Dendritic cell treated with granulocyte-macrophage colony-stimulating factor and Interleukin-4, amounts not matched to agents 40 ng/mL and 50 ng/mL, for 4 days (primary cell): ENCODE data around the gene PIEZO2.
"Not testable (repeated sequence)": the region's sequence is repeated elsewhere in the genome, so short reads cannot be mapped to it uniquely, and the experiment has no call there.

Experiments used
- H3K27ac Mint-ChIP-seq: one replicate; pipeline ENCODE4 v1.8.0; 2022; ENCODE audit warnings: mild to moderate bottlenecking, mixed read lengths
- H3K27me3 Mint-ChIP-seq: one replicate; pipeline ENCODE4 v1.8.0; 2022; ENCODE audit warnings: mild to moderate bottlenecking, mixed read lengths
- H3K36me3 Mint-ChIP-seq: one replicate; pipeline ENCODE4 v1.8.0; 2022; ENCODE audit warnings: low read depth, mixed read lengths
- H3K4me1 Mint-ChIP-seq: one replicate; pipeline ENCODE4 v1.8.0; 2022; ENCODE audit warnings: low read depth, mixed read lengths
- H3K4me3 Mint-ChIP-seq: one replicate; pipeline ENCODE4 v1.8.0; 2022; ENCODE audit warnings: mild to moderate bottlenecking, moderate library complexity, mixed read lengths
- H3K9me3 Mint-ChIP-seq: one replicate; pipeline ENCODE4 v1.8.0; 2022; ENCODE audit warnings: mixed read lengths
- intact Hi-C: fragments of 100-400 bp; cut with micrococcal nuclease; formaldehyde crosslinking; loops from one replicate; pipeline ENCODE4 v1.15.0; 2022

Gene PIEZO2

GRCh38 chr18:10644003-10644402, 505.4 kb downstream of the PIEZO2 start:
- H3K27ac Mint-ChIP-seq, intact Hi-C loops, H3K9me3 Mint-ChIP-seq, H3K4me1 Mint-ChIP-seq, H3K4me3 Mint-ChIP-seq, H3K36me3 Mint-ChIP-seq, H3K27me3 Mint-ChIP-seq: not testable (repeated sequence)

DNA sequence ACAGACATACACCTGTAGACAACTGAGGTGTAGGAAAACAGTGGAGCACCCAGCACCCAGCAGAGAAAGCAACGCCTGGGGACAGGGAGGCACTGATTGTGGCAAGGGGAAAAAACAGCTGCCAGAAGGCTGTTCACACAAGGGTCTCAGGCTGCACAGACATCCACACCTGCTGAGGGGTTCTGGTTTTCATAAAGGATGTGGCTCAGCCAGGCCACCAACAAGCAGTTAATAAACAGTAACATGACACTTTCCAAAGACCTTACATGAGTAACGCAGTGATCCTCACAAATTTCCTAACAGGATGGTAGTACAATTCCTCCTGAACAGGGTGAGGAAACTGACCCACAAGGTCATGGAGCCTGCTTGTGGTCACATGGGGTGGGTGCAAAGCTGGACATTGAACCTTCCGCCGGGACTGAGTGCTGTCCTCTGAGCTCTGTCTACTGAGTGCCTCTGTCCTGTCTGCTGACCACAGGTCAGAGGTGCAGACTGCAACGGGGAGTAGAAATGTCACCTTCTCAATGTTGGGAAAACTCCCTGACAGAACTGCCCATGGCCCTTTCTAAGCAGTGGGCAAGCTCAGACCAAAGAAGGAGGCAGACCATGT, 506.3 kb downstream of the PIEZO2 start:
- H3K4me3 Mint-ChIP-seq, H3K36me3 Mint-ChIP-seq, H3K4me1 Mint-ChIP-seq, H3K9me3 Mint-ChIP-seq, H3K27ac Mint-ChIP-seq, intact Hi-C loops, H3K27me3 Mint-ChIP-seq: not testable (repeated sequence)

GRCh38 chr18:10638539-10638885, 510.9 kb downstream of the PIEZO2 start:
- intact Hi-C loops, H3K27me3 Mint-ChIP-seq, H3K36me3 Mint-ChIP-seq, H3K4me1 Mint-ChIP-seq, H3K4me3 Mint-ChIP-seq, H3K9me3 Mint-ChIP-seq, H3K27ac Mint-ChIP-seq: not testable (repeated sequence)

GRCh38 chr18:10637858-10638538, 511.4 kb downstream of the PIEZO2 start:
- intact Hi-C loops, H3K4me1 Mint-ChIP-seq, H3K36me3 Mint-ChIP-seq, H3K4me3 Mint-ChIP-seq, H3K27ac Mint-ChIP-seq, H3K27me3 Mint-ChIP-seq, H3K9me3 Mint-ChIP-seq: not testable (repeated sequence)

DNA sequence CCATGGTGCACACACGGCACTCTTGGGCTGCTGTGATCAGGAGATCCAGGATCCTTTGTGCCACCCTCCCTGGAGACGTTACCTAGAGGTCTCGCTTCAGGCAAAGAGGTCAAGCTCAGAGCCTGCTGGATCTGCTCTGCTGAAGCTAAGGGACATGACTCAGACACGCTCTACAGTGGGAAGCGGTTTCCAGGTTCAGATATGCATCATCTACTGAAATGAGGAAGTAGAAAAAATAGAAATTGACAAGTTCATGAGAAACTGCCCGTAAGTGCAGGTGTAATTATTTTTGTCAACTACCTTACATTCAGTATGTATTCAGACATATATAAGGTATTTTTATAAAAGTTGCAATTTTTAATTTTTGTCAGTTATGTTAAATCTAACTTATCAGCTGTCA, 520.3 kb downstream of the PIEZO2 start:
- H3K4me1 Mint-ChIP-seq: peaks cover 14% of the 10 kb centered on the region
- not testable (repeated sequence) for H3K27ac Mint-ChIP-seq, H3K9me3 Mint-ChIP-seq

DNA sequence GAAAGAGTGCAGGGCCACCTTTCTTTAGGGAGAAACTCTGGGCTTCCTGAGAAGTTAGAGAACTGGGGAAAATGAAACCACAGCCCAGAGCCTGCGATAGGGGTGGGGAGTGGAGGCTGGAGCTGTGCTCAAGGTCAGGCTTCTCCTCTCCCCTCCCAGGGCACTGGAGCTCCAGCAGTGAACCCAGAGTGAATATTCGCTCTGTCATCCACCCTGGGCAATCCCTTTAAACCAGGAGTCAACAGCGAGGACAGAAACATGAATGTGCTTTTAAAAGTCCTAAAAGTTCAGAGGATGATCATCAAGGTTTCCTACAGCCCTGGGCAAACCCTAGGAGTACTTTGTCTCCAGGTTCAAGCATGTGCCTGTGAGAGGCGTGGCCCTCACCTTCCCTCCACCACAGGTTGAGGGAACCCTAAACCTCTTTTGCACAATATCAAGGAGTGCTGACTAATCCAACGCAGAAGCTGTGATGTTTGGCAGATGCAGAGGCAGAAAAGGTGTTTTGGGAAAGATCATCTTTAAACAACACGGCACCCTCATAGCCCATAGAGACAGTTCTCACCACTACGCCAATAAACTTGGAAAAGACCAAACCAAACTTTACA, 522.7 kb downstream of the PIEZO2 start:
- H3K27me3 Mint-ChIP-seq, intact Hi-C loops, H3K36me3 Mint-ChIP-seq, H3K27ac Mint-ChIP-seq, H3K9me3 Mint-ChIP-seq, H3K4me3 Mint-ChIP-seq: not testable (repeated sequence)
- H3K4me1 Mint-ChIP-seq: peaks cover 14% of the 10 kb centered on the region

More for the DNA sequence above, 520.3 kb downstream of the PIEZO2 start:
- H3K36me3 Mint-ChIP-seq, H3K27me3 Mint-ChIP-seq, intact Hi-C loops, H3K4me3 Mint-ChIP-seq: not testable (repeated sequence)

DNA sequence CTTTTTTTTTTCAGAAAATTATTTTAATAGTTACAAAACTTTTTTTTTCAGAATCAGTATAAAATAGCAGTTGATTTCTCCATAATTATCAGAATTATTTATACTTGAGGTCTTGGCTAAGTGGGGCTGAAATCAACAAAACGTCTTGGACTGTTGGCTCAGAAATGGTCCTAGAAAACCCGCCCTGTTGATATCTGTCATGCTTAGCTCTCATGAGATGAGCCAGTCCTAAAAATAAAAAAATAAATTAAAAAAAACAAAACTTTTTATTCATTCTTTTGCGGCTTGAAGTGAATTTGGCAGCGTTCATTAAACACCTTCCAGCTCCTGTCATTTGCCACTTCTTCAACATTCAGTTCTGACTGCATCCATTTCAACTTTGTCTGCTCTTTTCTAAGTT, 525.8 kb downstream of the PIEZO2 start:
- H3K36me3 Mint-ChIP-seq, intact Hi-C loops, H3K27me3 Mint-ChIP-seq, H3K4me3 Mint-ChIP-seq, H3K9me3 Mint-ChIP-seq, H3K27ac Mint-ChIP-seq: not testable (repeated sequence)
- H3K4me1 Mint-ChIP-seq: peaks cover 20% of the 10 kb centered on the region

DNA sequence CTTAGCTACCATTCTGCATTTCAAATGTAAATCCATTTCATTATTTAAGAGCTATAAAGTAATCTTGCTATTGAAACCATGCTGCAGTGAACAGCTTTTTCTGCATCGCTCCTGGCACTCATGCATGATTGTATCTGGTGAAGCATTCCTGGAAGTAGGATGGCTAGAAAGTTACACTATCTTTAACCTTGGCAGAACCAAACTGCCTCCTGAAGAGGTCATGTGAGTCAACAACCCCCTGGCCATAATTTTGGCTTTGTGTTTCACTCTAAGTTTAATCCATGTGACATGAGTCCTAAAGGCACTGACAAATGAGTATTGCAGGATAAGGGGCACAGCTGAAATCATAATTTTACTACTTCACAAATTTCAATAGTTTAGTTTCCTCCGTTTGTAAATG, 526.4 kb downstream of the PIEZO2 start:
- H3K36me3 Mint-ChIP-seq, H3K4me3 Mint-ChIP-seq, H3K27ac Mint-ChIP-seq, intact Hi-C loops, H3K9me3 Mint-ChIP-seq, H3K27me3 Mint-ChIP-seq: not testable (repeated sequence)
- H3K4me1 Mint-ChIP-seq: peaks cover 20% of the 10 kb centered on the region

DNA sequence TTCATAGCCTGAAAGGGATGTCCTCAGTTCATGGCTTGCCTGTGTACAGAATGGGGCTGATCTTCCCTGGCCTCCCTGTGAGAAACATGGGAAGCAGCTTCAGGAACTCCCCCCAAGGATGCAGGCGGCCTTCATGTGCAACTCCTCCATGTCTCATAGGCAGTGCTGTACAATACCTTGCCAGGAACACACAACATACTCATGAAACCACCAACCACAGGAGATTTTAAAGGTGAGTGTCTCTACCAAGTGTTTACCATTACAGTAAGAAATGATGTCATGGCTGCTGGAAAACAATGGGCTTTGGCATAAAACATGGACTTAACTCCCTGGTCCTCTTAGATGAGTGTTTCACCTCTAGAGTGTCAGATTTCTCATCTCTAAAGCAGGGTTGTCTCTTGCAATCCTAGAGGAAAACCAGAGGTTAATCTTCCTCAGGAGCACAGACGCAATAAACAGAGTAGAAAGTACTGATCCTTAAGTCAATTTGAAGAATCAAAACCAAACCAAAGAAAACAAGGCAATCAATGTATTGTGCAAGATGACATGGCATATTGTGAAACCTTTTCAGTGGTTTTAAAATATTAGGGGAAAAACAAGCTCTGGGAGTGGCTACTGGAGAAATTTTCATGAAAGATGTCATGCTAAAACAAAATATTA, 528.6 kb downstream of the PIEZO2 start:
- H3K36me3 Mint-ChIP-seq, H3K9me3 Mint-ChIP-seq, H3K27me3 Mint-ChIP-seq, intact Hi-C loops, H3K4me3 Mint-ChIP-seq, H3K27ac Mint-ChIP-seq: not testable (repeated sequence)
- peaks cover 11% of the 10 kb centered on the region for H3K4me1 Mint-ChIP-seq
